Mucosa of stomach (tissue), 1 donor: Measurements from ENCODE around the gene RADX.
A peak's percentile ranks its signal among the peaks of the same experiment; 100 is the strongest.

ENCODE experiments used
- H3K27me3 ChIP-seq: one replicate; pipeline ENCODE4 v1.7.0; 2013; ENCODE audit warnings: mild to moderate bottlenecking, low read length; ENCODE audit not compliant: control insufficient read depth, insufficient read depth
- H3K36me3 ChIP-seq: one replicate; pipeline ENCODE4 v1.7.0; 2013; ENCODE audit warnings: low read length; ENCODE audit not compliant: control insufficient read depth, insufficient read depth
- H3K4me1 ChIP-seq: one replicate; pipeline ENCODE4 v1.7.0; 2013; ENCODE audit warnings: mild to moderate bottlenecking, low read length; ENCODE audit not compliant: control insufficient read depth, insufficient read depth
- H3K4me3 ChIP-seq: one replicate; pipeline ENCODE4 v1.7.0; 2013; ENCODE audit warnings: low read length
- H3K9ac ChIP-seq: one replicate; pipeline ENCODE4 v1.7.0; 2013; ENCODE audit warnings: mild to moderate bottlenecking, low read length, moderate library complexity
- H3K9me3 ChIP-seq: one replicate; pipeline ENCODE4 v1.7.0; 2013; ENCODE audit warnings: mild to moderate bottlenecking, low read length, moderate library complexity; ENCODE audit not compliant: control insufficient read depth
- donor health status: Pancreatic carcinoma.

Gene RADX

GRCh38 chrX:106698693-106699092 lies 86.9 kb downstream of the RADX start:
- Histone ChIP-seq H3K36me3 (no peaks in the 10 kb centered on the region), H3K4me3 (no peak overlapping the region), H3K27me3 (no peaks in the 10 kb centered on the region), H3K4me1 (no peaks in the 10 kb centered on the region), H3K9ac (no peak overlapping the region), H3K9me3 (no peaks in the 10 kb centered on the region)

GRCh38 chrX:106702636-106703035 lies 90.9 kb downstream of the RADX start:
- no peak overlapping the region for H3K9ac ChIP-seq
- H3K27me3 ChIP-seq: no peaks in the 10 kb centered on the region
- no peaks in the 10 kb centered on the region for H3K4me1 ChIP-seq
- no peak overlapping the region for H3K4me3 ChIP-seq
- H3K36me3 ChIP-seq: no peaks in the 10 kb centered on the region
- no peaks in the 10 kb centered on the region for H3K9me3 ChIP-seq

GRCh38 chrX:106706466-106706865 lies 94.7 kb downstream of the RADX start:
- Histone ChIP-seq H3K4me3 (no peak overlapping the region), H3K36me3 (no peaks in the 10 kb centered on the region), H3K9ac (no peak overlapping the region), H3K4me1 (no peaks in the 10 kb centered on the region), H3K27me3 (no peaks in the 10 kb centered on the region), H3K9me3 (no peaks in the 10 kb centered on the region)

GRCh38 chrX:106707771-106708454 lies 96.1 kb downstream of the RADX start:
- H3K9ac ChIP-seq: no peak overlapping the region
- no peaks in the 10 kb centered on the region for H3K27me3 ChIP-seq
- H3K9me3 ChIP-seq: no peaks in the 10 kb centered on the region
- no peaks in the 10 kb centered on the region for H3K4me1 ChIP-seq
- no peaks in the 10 kb centered on the region for H3K36me3 ChIP-seq
- no peak overlapping the region for H3K4me3 ChIP-seq

GRCh38 chrX:106710771-106711170 lies 99.0 kb downstream of the RADX start:
- H3K27me3 ChIP-seq: no peaks in the 10 kb centered on the region
- no peak overlapping the region for H3K4me3 ChIP-seq
- H3K4me1 ChIP-seq: peaks cover 7% of the 10 kb centered on the region
- no peaks in the 10 kb centered on the region for H3K36me3 ChIP-seq
- no peak overlapping the region for H3K9ac ChIP-seq
- H3K9me3 ChIP-seq: no peaks in the 10 kb centered on the region

GRCh38 chrX:106711375-106711774 lies 99.6 kb downstream of the RADX start:
- Histone ChIP-seq H3K9ac (no peak overlapping the region), H3K4me3 (no peak overlapping the region), H3K36me3 (no peaks in the 10 kb centered on the region), H3K27me3 (no peaks in the 10 kb centered on the region), H3K4me1 (peaks cover 9% of the 10 kb centered on the region), H3K9me3 (no peaks in the 10 kb centered on the region)

GRCh38 chrX:106716004-106716403 lies 104.2 kb downstream of the RADX start:
- Histone ChIP-seq H3K4me1 (peaks cover 9% of the 10 kb centered on the region), H3K9me3 (no peaks in the 10 kb centered on the region), H3K4me3 (no peak overlapping the region), H3K36me3 (no peaks in the 10 kb centered on the region), H3K27me3 (no peaks in the 10 kb centered on the region), H3K9ac (no peak overlapping the region)

- H3K36me3 ChIP-seq: no peaks in the 10 kb centered on the region
- peaks cover 9% of the 10 kb centered on the region for H3K4me1 ChIP-seq
- no peak overlapping the region for H3K4me3 ChIP-seq
- no peaks in the 10 kb centered on the region for H3K9me3 ChIP-seq
- H3K9ac ChIP-seq: no peak overlapping the region
- no peaks in the 10 kb centered on the region for H3K27me3 ChIP-seq
Measured at GRCh38 chrX:106716463-106716862, 104.7 kb downstream of the RADX start.

GRCh38 chrX:106718709-106719108 lies 106.9 kb downstream of the RADX start:
- Histone ChIP-seq H3K9ac (no peak overlapping the region), H3K27me3 (no peaks in the 10 kb centered on the region), H3K36me3 (no peaks in the 10 kb centered on the region), H3K9me3 (no peaks in the 10 kb centered on the region), H3K4me3 (no peak overlapping the region), H3K4me1 (peaks cover 9% of the 10 kb centered on the region)

- no peak overlapping the region for H3K9ac ChIP-seq
Measured at GRCh38 chrX:106725931-106726330, 114.2 kb downstream of the RADX start.

GRCh38 chrX:106726485-106727437 lies 115.0 kb downstream of the RADX start, which contains the start of gene RNF128:
RNF128 (plus strand) TSS chrX:106726701; CDS start chrX:106726914, 213 bp downstream.
- H3K9ac ChIP-seq: peak within 1 kb of the TSS; percentile 68

More at GRCh38 chrX:106725931-106726330, 114.2 kb downstream of the RADX start:
- Histone ChIP-seq H3K36me3 (no peaks in the 10 kb centered on the region), H3K4me3 (no peak overlapping the region), H3K27me3 (no peaks in the 10 kb centered on the region), H3K9me3 (no peaks in the 10 kb centered on the region), H3K4me1 (no peaks in the 10 kb centered on the region)

GRCh38 chrX:106728337-106728736 lies 116.6 kb downstream of the RADX start:
- Histone ChIP-seq H3K27me3 (no peaks in the 10 kb centered on the region), H3K9me3 (no peaks in the 10 kb centered on the region), H3K4me1 (no peaks in the 10 kb centered on the region), H3K4me3 (no peak overlapping the region), H3K9ac (peak overlapping the region; percentile 68), H3K36me3 (no peaks in the 10 kb centered on the region)

More at GRCh38 chrX:106726485-106727437, 115.0 kb downstream of the RADX start, which contains the start of gene RNF128:
- Histone ChIP-seq H3K4me1 (no peaks in the 10 kb centered on the region), H3K4me3 (peak within 1 kb of the TSS; percentile 19), H3K9me3 (no peaks in the 10 kb centered on the region), H3K36me3 (no peaks in the 10 kb centered on the region), H3K27me3 (no peaks in the 10 kb centered on the region)
